Measurements from ENCODE around the gene CACNA1D.

The CACNA1D gene

DNA sequence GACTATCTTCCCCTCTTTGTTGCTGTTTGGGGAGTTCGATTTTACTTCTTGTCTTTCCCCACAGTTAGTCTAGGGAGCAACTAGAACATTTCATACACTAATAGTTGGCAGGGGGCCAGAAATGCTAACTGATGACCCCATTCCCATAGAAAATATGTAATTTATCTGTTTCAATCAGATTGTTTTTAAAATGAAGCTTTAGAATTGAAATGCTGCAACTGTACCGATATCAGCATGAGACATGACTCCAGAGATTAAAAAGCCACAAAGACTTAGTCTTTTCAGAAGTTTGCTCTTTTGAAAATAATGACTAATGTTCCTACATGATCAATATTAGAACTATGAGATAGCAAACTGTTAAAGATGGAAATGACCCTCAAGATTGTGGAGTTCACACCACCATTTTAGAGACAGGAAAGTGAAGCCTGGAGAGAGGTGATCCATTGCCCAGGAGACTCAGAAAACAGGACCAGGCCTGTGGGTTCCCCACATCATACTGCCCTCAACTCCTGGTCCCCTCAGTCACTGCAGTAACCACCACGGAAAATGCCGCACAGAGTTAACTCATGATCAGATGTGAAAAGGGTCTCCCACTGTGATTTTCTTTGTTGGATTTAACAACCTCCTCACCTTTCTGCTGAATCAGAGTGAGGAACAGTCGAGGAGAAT lies 221.5 kb downstream of the CACNA1D start:
- Histone ChIP-seq H3K9me3 (ENCODE audit: control insufficient read depth, insufficient read depth, low read length) (no peaks in the 10 kb centered on the region), H3K4me3 (ENCODE audit: low read depth, low read length) (no peak overlapping the region), H3K27me3 (ENCODE audit: control insufficient read depth, insufficient read depth, low read length) (no peaks in the 10 kb centered on the region), H3K9ac (ENCODE audit: low read depth, low read length) (no peak overlapping the region), H3K36me3 (ENCODE audit: control insufficient read depth, insufficient read depth, low read length) (no peaks in the 10 kb centered on the region), H3K4me1 (ENCODE audit: control insufficient read depth, insufficient read depth, low read length) (no peaks in the 10 kb centered on the region)

DNA sequence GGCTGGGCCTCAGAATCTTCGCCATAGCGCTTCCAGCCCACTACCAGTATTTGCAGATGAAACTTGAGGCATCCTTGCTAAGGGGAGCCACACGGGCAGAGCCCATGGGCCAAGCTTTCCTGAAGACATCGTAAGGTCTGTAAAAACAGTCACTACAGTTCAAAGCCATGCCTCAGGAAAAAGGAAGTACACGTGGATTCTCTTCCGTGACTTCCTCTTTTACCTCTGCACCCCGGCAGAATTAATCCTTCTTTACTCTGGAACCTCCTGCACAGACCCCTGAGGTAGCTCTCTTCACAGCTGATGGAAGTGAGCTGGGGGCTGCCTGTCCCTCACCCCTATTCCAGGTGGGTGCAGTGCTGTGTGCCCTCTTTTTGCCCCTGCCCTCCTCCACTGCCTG lies 222.6 kb downstream of the CACNA1D start:
- H3K9me3 ChIP-seq (ENCODE audit: control insufficient read depth, insufficient read depth, low read length): no peaks in the 10 kb centered on the region
- H3K36me3 ChIP-seq (ENCODE audit: control insufficient read depth, insufficient read depth, low read length): no peaks in the 10 kb centered on the region
- H3K4me1 ChIP-seq (ENCODE audit: control insufficient read depth, insufficient read depth, low read length): no peaks in the 10 kb centered on the region
- H3K27me3 ChIP-seq (ENCODE audit: control insufficient read depth, insufficient read depth, low read length): no peaks in the 10 kb centered on the region
- H3K9ac ChIP-seq (ENCODE audit: low read depth, low read length): no peak overlapping the region
- no peak overlapping the region for H3K4me3 ChIP-seq (ENCODE audit: low read depth, low read length)

DNA sequence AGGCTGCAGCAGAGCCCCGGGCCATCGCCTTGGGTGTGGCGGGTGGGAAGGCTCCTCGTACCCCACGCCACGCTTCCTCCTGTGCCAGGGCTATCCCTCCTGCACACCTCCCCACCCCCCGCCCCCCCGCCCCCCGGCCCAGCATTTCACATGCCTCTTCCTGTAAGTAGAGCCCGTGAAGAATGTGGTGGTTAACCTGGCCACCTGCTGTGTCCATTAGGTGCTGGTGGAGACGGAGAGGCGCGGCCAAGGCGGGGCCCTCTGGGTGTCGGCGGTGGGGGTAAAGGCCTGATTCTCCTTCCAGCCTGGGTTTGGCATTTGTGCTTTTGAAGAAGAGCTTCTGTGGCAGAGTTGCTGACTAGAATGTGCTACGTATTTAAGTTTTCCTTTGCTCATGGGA lies 224.1 kb downstream of the CACNA1D start:
- H3K27me3 ChIP-seq (ENCODE audit: control insufficient read depth, insufficient read depth, low read length): no peaks in the 10 kb centered on the region
- H3K4me1 ChIP-seq (ENCODE audit: control insufficient read depth, insufficient read depth, low read length): no peaks in the 10 kb centered on the region
- no peak overlapping the region for H3K9ac ChIP-seq (ENCODE audit: low read depth, low read length)
- no peaks in the 10 kb centered on the region for H3K9me3 ChIP-seq (ENCODE audit: control insufficient read depth, insufficient read depth, low read length)
- no peaks in the 10 kb centered on the region for H3K36me3 ChIP-seq (ENCODE audit: control insufficient read depth, insufficient read depth, low read length)
- no peak overlapping the region for H3K4me3 ChIP-seq (ENCODE audit: low read depth, low read length)

DNA sequence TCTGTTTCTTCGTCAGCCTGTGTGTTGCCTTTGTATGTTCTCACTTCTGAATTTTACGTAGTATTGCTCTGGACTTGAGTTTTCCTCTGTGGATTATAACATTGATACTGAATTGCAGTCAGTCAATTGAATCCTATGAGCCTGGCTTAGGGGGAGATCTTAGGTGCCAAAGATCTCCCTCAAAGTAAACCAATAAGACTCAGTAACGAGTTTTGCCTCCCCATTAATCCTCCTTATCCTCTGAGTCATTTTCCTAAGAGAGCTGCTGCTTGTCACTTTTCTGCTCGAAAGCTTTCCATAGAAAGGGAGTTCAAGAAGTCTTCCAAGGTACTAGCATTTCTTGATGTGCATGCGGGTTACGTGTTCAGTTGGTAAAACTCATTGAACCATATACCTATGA lies 225.4 kb downstream of the CACNA1D start:
- H3K9me3 ChIP-seq (ENCODE audit: control insufficient read depth, insufficient read depth, low read length): no peaks in the 10 kb centered on the region
- no peaks in the 10 kb centered on the region for H3K4me1 ChIP-seq (ENCODE audit: control insufficient read depth, insufficient read depth, low read length)
- H3K4me3 ChIP-seq (ENCODE audit: low read depth, low read length): no peak overlapping the region
- H3K36me3 ChIP-seq (ENCODE audit: control insufficient read depth, insufficient read depth, low read length): no peaks in the 10 kb centered on the region
- no peak overlapping the region for H3K9ac ChIP-seq (ENCODE audit: low read depth, low read length)
- H3K27me3 ChIP-seq (ENCODE audit: control insufficient read depth, insufficient read depth, low read length): no peaks in the 10 kb centered on the region

GRCh38 chr3:53721187-53722119 lies 227.0 kb downstream of the CACNA1D start:
- no peak overlapping the region for H3K9ac ChIP-seq (ENCODE audit: low read depth, low read length)
- no peaks in the 10 kb centered on the region for H3K9me3 ChIP-seq (ENCODE audit: control insufficient read depth, insufficient read depth, low read length)
- H3K4me3 ChIP-seq (ENCODE audit: low read depth, low read length): no peak overlapping the region
- H3K36me3 ChIP-seq (ENCODE audit: control insufficient read depth, insufficient read depth, low read length): no peaks in the 10 kb centered on the region
- H3K4me1 ChIP-seq (ENCODE audit: control insufficient read depth, insufficient read depth, low read length): no peaks in the 10 kb centered on the region
- H3K27me3 ChIP-seq (ENCODE audit: control insufficient read depth, insufficient read depth, low read length): no peaks in the 10 kb centered on the region

GRCh38 chr3:53724566-53724965 lies 230.2 kb downstream of the CACNA1D start:
- H3K27me3 ChIP-seq (ENCODE audit: control insufficient read depth, insufficient read depth, low read length): no peaks in the 10 kb centered on the region
- H3K36me3 ChIP-seq (ENCODE audit: control insufficient read depth, insufficient read depth, low read length): no peaks in the 10 kb centered on the region
- no peak overlapping the region for H3K4me3 ChIP-seq (ENCODE audit: low read depth, low read length)
- no peak overlapping the region for H3K9ac ChIP-seq (ENCODE audit: low read depth, low read length)
- H3K4me1 ChIP-seq (ENCODE audit: control insufficient read depth, insufficient read depth, low read length): no peaks in the 10 kb centered on the region
- H3K9me3 ChIP-seq (ENCODE audit: control insufficient read depth, insufficient read depth, low read length): no peaks in the 10 kb centered on the region

DNA sequence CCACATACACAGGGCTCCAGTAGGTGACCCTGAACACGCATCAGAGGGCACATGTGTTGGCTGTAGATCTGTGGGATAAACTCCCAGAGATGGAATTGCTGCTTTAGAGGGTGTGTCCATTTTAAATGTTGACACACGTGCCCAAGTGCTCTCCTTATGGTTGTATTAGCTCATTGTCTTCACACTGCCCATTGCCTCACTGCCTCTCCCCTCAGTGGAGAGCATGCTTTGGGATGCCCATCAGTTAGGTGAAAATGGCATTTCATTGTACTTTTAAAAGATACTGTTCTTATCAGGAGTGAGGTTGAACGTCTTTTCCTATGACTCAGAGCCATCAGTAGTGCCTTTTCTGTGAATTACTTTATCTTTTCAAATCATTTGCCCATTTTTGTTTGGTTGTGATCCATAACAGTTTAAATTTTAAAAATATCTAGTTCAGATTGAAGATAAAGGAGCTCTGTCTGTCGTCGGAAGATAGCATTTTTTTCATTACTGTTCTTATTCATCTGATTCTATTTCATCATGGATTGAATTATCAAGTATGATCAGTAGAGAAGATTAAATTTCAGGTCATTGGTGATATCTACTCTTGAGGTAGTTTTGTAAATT lies 231.1 kb downstream of the CACNA1D start:
- Histone ChIP-seq H3K36me3 (ENCODE audit: control insufficient read depth, insufficient read depth, low read length) (no peaks in the 10 kb centered on the region), H3K9me3 (ENCODE audit: control insufficient read depth, insufficient read depth, low read length) (no peaks in the 10 kb centered on the region), H3K27me3 (ENCODE audit: control insufficient read depth, insufficient read depth, low read length) (no peaks in the 10 kb centered on the region), H3K4me1 (ENCODE audit: control insufficient read depth, insufficient read depth, low read length) (no peaks in the 10 kb centered on the region), H3K9ac (ENCODE audit: low read depth, low read length) (no peak overlapping the region), H3K4me3 (ENCODE audit: low read depth, low read length) (no peak overlapping the region)

GRCh38 chr3:53726643-53727042 lies 232.2 kb downstream of the CACNA1D start:
- Histone ChIP-seq H3K9ac (ENCODE audit: low read depth, low read length) (no peak overlapping the region), H3K4me1 (ENCODE audit: control insufficient read depth, insufficient read depth, low read length) (no peaks in the 10 kb centered on the region), H3K27me3 (ENCODE audit: control insufficient read depth, insufficient read depth, low read length) (no peaks in the 10 kb centered on the region), H3K4me3 (ENCODE audit: low read depth, low read length) (no peak overlapping the region), H3K36me3 (ENCODE audit: control insufficient read depth, insufficient read depth, low read length) (no peaks in the 10 kb centered on the region), H3K9me3 (ENCODE audit: control insufficient read depth, insufficient read depth, low read length) (no peaks in the 10 kb centered on the region)

DNA sequence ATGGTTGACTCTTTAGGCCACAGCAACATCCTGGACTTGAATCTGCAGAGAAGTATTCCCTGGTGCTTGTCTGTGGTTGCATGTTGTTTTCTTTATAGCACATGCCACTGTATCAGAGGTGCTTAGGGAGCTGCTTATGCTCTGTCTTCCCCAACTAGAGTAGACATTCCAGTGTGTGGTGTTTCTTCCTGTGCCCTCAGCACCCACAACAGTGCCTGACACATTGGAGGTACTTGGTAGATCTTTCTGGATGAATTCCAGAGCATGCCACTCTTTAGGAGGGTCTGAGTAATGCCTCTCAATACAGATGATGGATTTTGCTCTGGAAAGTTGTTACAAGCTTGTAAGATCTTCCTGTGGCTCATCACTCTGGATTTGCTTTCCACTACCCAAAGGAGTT lies 234.2 kb downstream of the CACNA1D start:
- H3K36me3 ChIP-seq (ENCODE audit: control insufficient read depth, insufficient read depth, low read length): no peaks in the 10 kb centered on the region
- no peak overlapping the region for H3K4me3 ChIP-seq (ENCODE audit: low read depth, low read length)
- H3K4me1 ChIP-seq (ENCODE audit: control insufficient read depth, insufficient read depth, low read length): no peaks in the 10 kb centered on the region
- H3K9me3 ChIP-seq (ENCODE audit: control insufficient read depth, insufficient read depth, low read length): no peaks in the 10 kb centered on the region
- no peaks in the 10 kb centered on the region for H3K27me3 ChIP-seq (ENCODE audit: control insufficient read depth, insufficient read depth, low read length)
- H3K9ac ChIP-seq (ENCODE audit: low read depth, low read length): no peak overlapping the region

DNA sequence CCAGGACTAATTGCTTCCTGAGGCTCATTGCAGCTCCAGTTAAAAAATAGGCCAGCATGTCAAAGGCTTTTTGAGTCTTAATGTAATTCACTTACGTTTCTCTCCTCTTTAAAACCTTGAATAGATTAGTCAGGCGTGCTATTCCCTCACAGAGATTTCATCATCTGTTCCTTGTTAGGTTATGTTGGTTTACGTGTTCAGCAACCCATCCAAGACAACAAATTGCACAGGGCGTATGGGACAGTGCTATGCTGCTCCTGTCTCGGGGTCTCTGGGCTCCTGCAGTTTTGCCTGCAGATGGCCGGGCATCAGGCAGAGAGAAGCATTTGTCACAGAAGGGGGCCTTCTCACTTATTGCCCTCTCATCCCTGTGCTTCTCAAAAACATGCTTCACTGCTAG lies 234.7 kb downstream of the CACNA1D start:
- Histone ChIP-seq H3K36me3 (ENCODE audit: control insufficient read depth, insufficient read depth, low read length) (no peaks in the 10 kb centered on the region), H3K27me3 (ENCODE audit: control insufficient read depth, insufficient read depth, low read length) (no peaks in the 10 kb centered on the region), H3K9me3 (ENCODE audit: control insufficient read depth, insufficient read depth, low read length) (no peaks in the 10 kb centered on the region), H3K9ac (ENCODE audit: low read depth, low read length) (no peak overlapping the region), H3K4me1 (ENCODE audit: control insufficient read depth, insufficient read depth, low read length) (no peaks in the 10 kb centered on the region), H3K4me3 (ENCODE audit: low read depth, low read length) (no peak overlapping the region)

DNA sequence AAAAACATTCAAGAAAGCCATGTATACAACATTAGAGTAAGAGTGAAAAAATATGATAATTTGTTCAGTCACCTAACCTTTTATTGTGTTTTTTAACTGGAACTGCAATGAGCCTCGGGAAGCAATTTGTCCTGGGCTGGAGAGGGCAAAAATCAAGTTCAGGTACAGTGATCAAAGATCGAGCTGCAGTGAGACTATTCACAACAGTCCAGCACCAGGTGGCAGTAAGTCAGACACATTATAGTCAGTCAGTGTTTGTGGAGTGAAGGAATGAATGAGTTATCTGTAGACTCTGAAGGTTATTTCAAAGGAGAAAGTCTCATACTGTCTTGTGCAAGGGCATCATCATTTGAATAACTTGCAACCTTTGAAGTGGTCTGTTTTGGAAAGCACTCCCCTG lies 235.2 kb downstream of the CACNA1D start:
- no peaks in the 10 kb centered on the region for H3K9me3 ChIP-seq (ENCODE audit: control insufficient read depth, insufficient read depth, low read length)
- no peaks in the 10 kb centered on the region for H3K36me3 ChIP-seq (ENCODE audit: control insufficient read depth, insufficient read depth, low read length)
- H3K4me3 ChIP-seq (ENCODE audit: low read depth, low read length): no peak overlapping the region

GRCh38 chr3:53730576-53730975 lies 236.2 kb downstream of the CACNA1D start:
- no peaks in the 10 kb centered on the region for H3K9me3 ChIP-seq (ENCODE audit: control insufficient read depth, insufficient read depth, low read length)
- no peak overlapping the region for H3K9ac ChIP-seq (ENCODE audit: low read depth, low read length)
- H3K4me3 ChIP-seq (ENCODE audit: low read depth, low read length): no peak overlapping the region
- H3K36me3 ChIP-seq (ENCODE audit: control insufficient read depth, insufficient read depth, low read length): no peaks in the 10 kb centered on the region
- no peaks in the 10 kb centered on the region for H3K4me1 ChIP-seq (ENCODE audit: control insufficient read depth, insufficient read depth, low read length)
- no peaks in the 10 kb centered on the region for H3K27me3 ChIP-seq (ENCODE audit: control insufficient read depth, insufficient read depth, low read length)

More for the DNA sequence above, 235.2 kb downstream of the CACNA1D start:
- no peaks in the 10 kb centered on the region for H3K4me1 ChIP-seq (ENCODE audit: control insufficient read depth, insufficient read depth, low read length)
- H3K9ac ChIP-seq (ENCODE audit: low read depth, low read length): no peak overlapping the region
- H3K27me3 ChIP-seq (ENCODE audit: control insufficient read depth, insufficient read depth, low read length): no peaks in the 10 kb centered on the region
